ENCODE data around the gene TMEM62. TPM values are rescaled to one million over a fixed set of nuclear protein-coding genes. Genes with fewer than 3 reads are reported as not detected.
A peak's percentile ranks its signal among the peaks of the same experiment; 100 is the strongest.

The TMEM62 gene
- total RNA-seq, 1 donor from 2014 or later = 9.0 TPM

- no peak for DNase-seq (ENCODE audit: low spot score in 2 of 2)
- Histone ChIP-seq H3K27ac (no peak overlapping the region), H3K27me3 (no peaks in the 10 kb centered on the region), H3K4me1 (peaks cover 0 to 2% of the 10 kb centered on the region in 2 donors), H3K4me3 (no peak overlapping the region), H3K9me3 (no peaks in the 10 kb centered on the region), H3K36me3 (no peaks in the 10 kb centered on the region)
- intact Hi-C loops (cut with DNase I) = no loop called here
- TF ChIP-seq, protein P1, sequence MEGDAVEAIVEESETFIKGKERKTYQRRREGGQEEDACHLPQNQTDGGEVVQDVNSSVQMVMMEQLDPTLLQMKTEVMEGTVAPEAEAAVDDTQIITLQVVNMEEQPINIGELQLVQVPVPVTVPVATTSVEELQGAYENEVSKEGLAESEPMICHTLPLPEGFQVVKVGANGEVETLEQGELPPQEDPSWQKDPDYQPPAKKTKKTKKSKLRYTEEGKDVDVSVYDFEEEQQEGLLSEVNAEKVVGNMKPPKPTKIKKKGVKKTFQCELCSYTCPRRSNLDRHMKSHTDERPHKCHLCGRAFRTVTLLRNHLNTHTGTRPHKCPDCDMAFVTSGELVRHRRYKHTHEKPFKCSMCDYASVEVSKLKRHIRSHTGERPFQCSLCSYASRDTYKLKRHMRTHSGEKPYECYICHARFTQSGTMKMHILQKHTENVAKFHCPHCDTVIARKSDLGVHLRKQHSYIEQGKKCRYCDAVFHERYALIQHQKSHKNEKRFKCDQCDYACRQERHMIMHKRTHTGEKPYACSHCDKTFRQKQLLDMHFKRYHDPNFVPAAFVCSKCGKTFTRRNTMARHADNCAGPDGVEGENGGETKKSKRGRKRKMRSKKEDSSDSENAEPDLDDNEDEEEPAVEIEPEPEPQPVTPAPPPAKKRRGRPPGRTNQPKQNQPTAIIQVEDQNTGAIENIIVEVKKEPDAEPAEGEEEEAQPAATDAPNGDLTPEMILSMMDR (IDR thresholded peaks at IDR 0.05) = no peak
Measured at GRCh38 chr15:43128980-43129335, 4.4 kb upstream of the TMEM62 start.

DNA sequence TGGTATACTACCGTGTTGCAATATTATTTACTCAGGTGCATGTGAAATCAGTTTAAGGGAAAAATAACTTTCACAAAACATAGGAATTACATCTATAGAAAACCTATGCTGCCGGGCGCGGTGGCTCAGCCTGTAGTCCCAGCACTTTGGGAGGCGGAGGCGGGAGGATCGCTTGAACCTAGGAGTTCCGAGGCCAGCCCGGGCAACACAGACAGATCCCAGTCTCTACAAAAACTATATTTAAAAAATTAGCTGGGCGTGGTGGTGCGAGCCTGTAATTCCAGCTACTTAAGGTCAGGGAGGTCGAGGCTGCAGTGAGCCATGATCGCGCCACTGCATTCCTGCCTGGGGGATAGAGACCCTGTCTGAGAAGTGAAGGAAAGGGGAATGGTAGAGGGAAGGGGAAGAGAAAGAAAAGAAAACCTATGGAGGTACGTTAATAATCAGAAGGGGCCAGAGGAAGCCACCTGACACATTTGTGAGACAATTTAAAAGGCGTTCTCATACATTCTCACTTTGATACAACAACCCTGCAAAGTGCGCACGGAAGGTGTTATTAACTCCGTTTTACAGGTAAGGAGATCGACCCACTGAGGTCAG lies 456 bp upstream of the TMEM62 start:
- Histone ChIP-seq H3K27ac (peak overlapping the region; percentile 77 to 91), H3K4me1 (peaks cover 0 to 2% of the 10 kb centered on the region in 2 donors), H3K27me3 (no peaks in the 10 kb centered on the region), H3K36me3 (peaks cover 9 to 12% of the 10 kb centered on the region in 2 donors), H3K9me3 (no peaks in the 10 kb centered on the region), H3K4me3 (peak overlapping the region; percentile 80 to 83)
- no peak for DNase-seq (ENCODE audit: low spot score in 2 of 2)
- intact Hi-C loops (cut with DNase I) = loop anchor here (1.0 kb wide), 1 partner anchor 27 kb away; the partner anchor contains the start of gene UBR1
- TF ChIP-seq, protein P1 (IDR thresholded peaks at IDR 0.05) = no peak

DNA sequence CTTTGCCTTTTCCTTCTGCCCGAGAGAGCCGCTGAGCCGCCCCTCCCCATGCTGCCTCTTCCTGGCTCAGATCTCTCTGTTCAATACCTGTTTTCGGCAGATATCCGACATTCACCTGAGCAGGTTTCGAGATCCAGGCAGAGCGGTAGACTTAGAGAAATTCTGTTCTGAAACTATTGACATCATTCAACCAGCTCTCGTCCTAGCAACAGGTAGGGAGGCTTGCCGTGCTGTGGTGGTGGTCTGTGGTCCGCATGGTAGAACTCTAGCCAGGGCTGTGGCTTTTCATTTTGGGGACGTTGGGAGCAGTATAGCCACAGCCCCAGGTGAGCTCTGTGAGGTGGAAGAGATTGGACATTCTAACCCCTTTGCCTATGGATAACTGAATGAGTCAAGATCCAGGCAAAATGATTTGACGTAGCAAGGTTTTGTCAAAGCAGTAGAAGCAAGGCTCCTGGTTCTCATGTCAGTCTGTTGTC lies 810 bp downstream of the TMEM62 start:
- Histone ChIP-seq H3K9me3 (no peaks in the 10 kb centered on the region), H3K27ac (peak overlapping the region; percentile 77 to 91), H3K4me1 (peaks cover 0 to 2% of the 10 kb centered on the region in 2 donors), H3K4me3 (peak overlapping the region; percentile 80 to 83), H3K36me3 (peaks cover 22 to 24% of the 10 kb centered on the region in 2 donors), H3K27me3 (no peaks in the 10 kb centered on the region)
- intact Hi-C loops (cut with DNase I) = no loop called here
- no peak for DNase-seq (ENCODE audit: low spot score in 2 of 2)
- TF ChIP-seq, protein P1 (IDR thresholded peaks at IDR 0.05) = no peak

- peaks cover 0 to 2% of the 10 kb centered on the region in 2 donors for H3K4me1 ChIP-seq
- H3K4me3 ChIP-seq = no peak overlapping the region
- no peak for DNase-seq (ENCODE audit: low spot score in 2 of 2)
- intact Hi-C loops (cut with DNase I) = no loop called here
- peaks cover 33 to 35% of the 10 kb centered on the region in 2 donors for H3K36me3 ChIP-seq
- no peak overlapping the region for H3K27ac ChIP-seq
- TF ChIP-seq, protein P1 (IDR thresholded peaks at IDR 0.05) = no peak
- no peaks in the 10 kb centered on the region for H3K27me3 ChIP-seq
- H3K9me3 ChIP-seq = no peaks in the 10 kb centered on the region
Measured at GRCh38 chr15:43135351-43135750, 2.0 kb downstream of the TMEM62 start.

DNA sequence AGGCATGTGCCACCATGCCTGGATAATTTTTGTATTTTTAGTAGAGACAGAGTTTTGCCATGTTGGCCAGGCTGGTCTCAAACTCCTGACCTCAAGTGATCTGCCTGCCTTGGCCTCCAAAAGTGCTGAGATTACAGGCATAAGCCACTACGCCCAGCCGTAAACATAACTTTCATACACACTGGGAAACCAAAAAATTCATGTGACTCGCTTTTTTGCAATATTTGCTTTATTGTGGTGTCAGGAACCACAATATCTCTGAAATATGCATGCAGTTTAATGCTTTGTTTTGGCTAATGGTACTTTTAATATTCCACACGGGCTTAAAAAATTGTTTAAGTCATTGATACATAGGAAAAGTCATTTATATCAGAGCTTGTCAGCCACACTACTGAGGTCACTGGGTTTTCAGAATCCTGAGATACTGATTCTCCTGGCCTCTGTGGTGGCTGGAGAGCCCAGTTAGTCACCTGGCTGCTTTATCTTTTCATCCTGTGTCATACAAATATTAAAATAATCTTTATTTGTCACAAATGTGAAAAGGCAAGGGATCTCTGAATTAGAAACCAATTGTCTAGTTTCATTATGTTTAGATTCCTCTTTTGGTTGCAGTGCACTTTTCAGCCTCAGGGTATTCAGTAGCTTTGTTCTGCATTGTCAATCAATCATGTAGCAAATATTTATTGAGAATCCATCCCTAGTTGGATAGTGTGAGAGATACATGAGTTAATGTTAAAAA lies 10.0 kb downstream of the TMEM62 start:
- DNase-seq (ENCODE audit: low spot score in 2 of 2) = no peak
- H3K27ac ChIP-seq = no peak overlapping the region
- H3K27me3 ChIP-seq = no peaks in the 10 kb centered on the region
- intact Hi-C loops (cut with DNase I) = no loop called here
- H3K4me3 ChIP-seq = no peak overlapping the region
- H3K4me1 ChIP-seq = no peaks in the 10 kb centered on the region
- peaks cover 38 to 51% of the 10 kb centered on the region in 2 donors for H3K36me3 ChIP-seq
- TF ChIP-seq, protein P1 (IDR thresholded peaks at IDR 0.05) = no peak
- no peaks in the 10 kb centered on the region for H3K9me3 ChIP-seq
